ENCODE data around the gene DDX10.

DDX10 gene

GRCh38 chr11:108891909-108892511 lies 227.1 kb downstream of the DDX10 start:
- no peak overlapping the region for H3K23ac ChIP-seq (ENCODE audit: low read length)
- H3K27ac ChIP-seq (ENCODE audit: low read depth, low read length), result no peak overlapping the region
- peaks cover 3% of the 10 kb centered on the region for H3K4me1 ChIP-seq (ENCODE audit: control insufficient read depth, low read depth, low read length)
- no peaks in the 10 kb centered on the region for H3K79me1 ChIP-seq (ENCODE audit: low read length)
- H4K8ac ChIP-seq (ENCODE audit: low read depth, low read length), result no peak overlapping the region
- H3K27me3 ChIP-seq (ENCODE audit: insufficient read depth, low read length, poor library complexity), result no peaks in the 10 kb centered on the region
- H3K4me3 ChIP-seq (ENCODE audit: low read length), result no peak overlapping the region
- no peak overlapping the region for H2BK15ac ChIP-seq (replicated peaks; ENCODE audit: low read depth)
- no peak overlapping the region for H3K4me2 ChIP-seq (ENCODE audit: low read length)
- no peaks in the 10 kb centered on the region for H3K36me3 ChIP-seq (ENCODE audit: control insufficient read depth, insufficient read depth, low read length)
- no peak overlapping the region for H2BK5ac ChIP-seq (ENCODE audit: low read length)
- no peak overlapping the region for H2BK120ac ChIP-seq (ENCODE audit: low read depth, low read length)
- no peak overlapping the region for H3K4ac ChIP-seq (ENCODE audit: low read depth, low read length)
- H4K5ac ChIP-seq (ENCODE audit: low read length), result no peak overlapping the region
- H3K79me2 ChIP-seq (ENCODE audit: control insufficient read depth, insufficient read depth, low read length), result no peaks in the 10 kb centered on the region
- DNase-seq, result no peak
- peak overlapping the region; percentile 41 for H3K18ac ChIP-seq (ENCODE audit: low read length)
- H3K9ac ChIP-seq (ENCODE audit: low read length), result no peak overlapping the region
- H3K56ac ChIP-seq (ENCODE audit: low read length), result no peak overlapping the region
- WGBS (ENCODE audit: extremely low coverage, insufficient coverage, low lambda C conversion rate), result no CpG with 5 or more reads among the region's 7 CpGs
- no peak overlapping the region for H2AK5ac ChIP-seq (ENCODE audit: low read length)

- H3K79me2 ChIP-seq (ENCODE audit: control insufficient read depth, insufficient read depth, low read length), result no peaks in the 10 kb centered on the region
- no peak overlapping the region for H3K9ac ChIP-seq (ENCODE audit: low read length)
- H3K36me3 ChIP-seq (ENCODE audit: control insufficient read depth, insufficient read depth, low read length), result no peaks in the 10 kb centered on the region
- no peak overlapping the region for H2BK15ac ChIP-seq (replicated peaks; ENCODE audit: low read depth)
- H3K27me3 ChIP-seq (ENCODE audit: insufficient read depth, low read length, poor library complexity), result no peaks in the 10 kb centered on the region
- H2BK5ac ChIP-seq (ENCODE audit: low read length), result no peak overlapping the region
- no peak overlapping the region for H4K5ac ChIP-seq (ENCODE audit: low read length)
- no peak overlapping the region for H3K4ac ChIP-seq (ENCODE audit: low read depth, low read length)
- no peak overlapping the region for H3K4me2 ChIP-seq (ENCODE audit: low read length)
- peak; percentile 56 for DNase-seq
- no peak overlapping the region for H3K56ac ChIP-seq (ENCODE audit: low read length)
- no peak overlapping the region for H2AK5ac ChIP-seq (ENCODE audit: low read length)
- no CpG with 5 or more reads among the region's 8 CpGs for WGBS (ENCODE audit: extremely low coverage, insufficient coverage, low lambda C conversion rate)
- peaks cover 2% of the 10 kb centered on the region for H3K4me1 ChIP-seq (ENCODE audit: control insufficient read depth, low read depth, low read length)
- no peak overlapping the region for H3K4me3 ChIP-seq (ENCODE audit: low read length)
- H3K27ac ChIP-seq (ENCODE audit: low read depth, low read length), result no peak overlapping the region
- no peak overlapping the region for H2BK120ac ChIP-seq (ENCODE audit: low read depth, low read length)
- no peak overlapping the region for H3K23ac ChIP-seq (ENCODE audit: low read length)
- no peak overlapping the region for H4K8ac ChIP-seq (ENCODE audit: low read depth, low read length)
- H3K18ac ChIP-seq (ENCODE audit: low read length), result no peak overlapping the region
- H3K79me1 ChIP-seq (ENCODE audit: low read length), result no peaks in the 10 kb centered on the region
Measured at GRCh38 chr11:108895579-108896480, 231.0 kb downstream of the DDX10 start.

GRCh38 chr11:108897071-108897481 lies 232.2 kb downstream of the DDX10 start:
- H3K18ac ChIP-seq (ENCODE audit: low read length), result peak overlapping the region; percentile 1
- H3K4me2 ChIP-seq (ENCODE audit: low read length), result no peak overlapping the region
- H2BK5ac ChIP-seq (ENCODE audit: low read length), result no peak overlapping the region
- H3K4me1 ChIP-seq (ENCODE audit: control insufficient read depth, low read depth, low read length), result no peaks in the 10 kb centered on the region
- H3K4ac ChIP-seq (ENCODE audit: low read depth, low read length), result no peak overlapping the region
- H2AK5ac ChIP-seq (ENCODE audit: low read length), result no peak overlapping the region
- H4K8ac ChIP-seq (ENCODE audit: low read depth, low read length), result no peak overlapping the region
- no peaks in the 10 kb centered on the region for H3K27me3 ChIP-seq (ENCODE audit: insufficient read depth, low read length, poor library complexity)
- no peak overlapping the region for H4K5ac ChIP-seq (ENCODE audit: low read length)
- H3K9ac ChIP-seq (ENCODE audit: low read length), result no peak overlapping the region
- no CpG with 5 or more reads among the region's 1 CpG for WGBS (ENCODE audit: extremely low coverage, insufficient coverage, low lambda C conversion rate)
- H3K79me2 ChIP-seq (ENCODE audit: control insufficient read depth, insufficient read depth, low read length), result no peaks in the 10 kb centered on the region
- H3K4me3 ChIP-seq (ENCODE audit: low read length), result no peak overlapping the region
- no peaks in the 10 kb centered on the region for H3K79me1 ChIP-seq (ENCODE audit: low read length)
- H2BK15ac ChIP-seq (replicated peaks; ENCODE audit: low read depth), result no peak overlapping the region
- DNase-seq, result no peak
- H3K56ac ChIP-seq (ENCODE audit: low read length), result peak overlapping the region; percentile 22
- no peaks in the 10 kb centered on the region for H3K36me3 ChIP-seq (ENCODE audit: control insufficient read depth, insufficient read depth, low read length)
- no peak overlapping the region for H2BK120ac ChIP-seq (ENCODE audit: low read depth, low read length)
- H3K27ac ChIP-seq (ENCODE audit: low read depth, low read length), result no peak overlapping the region
- no peak overlapping the region for H3K23ac ChIP-seq (ENCODE audit: low read length)

GRCh38 chr11:108897916-108898315 lies 233.0 kb downstream of the DDX10 start:
- no peak overlapping the region for H4K5ac ChIP-seq (ENCODE audit: low read length)
- no peaks in the 10 kb centered on the region for H3K79me1 ChIP-seq (ENCODE audit: low read length)
- no peak overlapping the region for H3K23ac ChIP-seq (ENCODE audit: low read length)
- peak overlapping the region; percentile 39 for H3K18ac ChIP-seq (ENCODE audit: low read length)
- no peaks in the 10 kb centered on the region for H3K4me1 ChIP-seq (ENCODE audit: control insufficient read depth, low read depth, low read length)
- H2BK5ac ChIP-seq (ENCODE audit: low read length), result no peak overlapping the region
- WGBS (ENCODE audit: extremely low coverage, insufficient coverage, low lambda C conversion rate), result no CpG with 5 or more reads among the region's 5 CpGs
- no peaks in the 10 kb centered on the region for H3K79me2 ChIP-seq (ENCODE audit: control insufficient read depth, insufficient read depth, low read length)
- H2BK15ac ChIP-seq (replicated peaks; ENCODE audit: low read depth), result no peak overlapping the region
- H2AK5ac ChIP-seq (ENCODE audit: low read length), result no peak overlapping the region
- H3K4me2 ChIP-seq (ENCODE audit: low read length), result no peak overlapping the region
- no peak overlapping the region for H2BK120ac ChIP-seq (ENCODE audit: low read depth, low read length)
- H3K27me3 ChIP-seq (ENCODE audit: insufficient read depth, low read length, poor library complexity), result no peaks in the 10 kb centered on the region
- no peak overlapping the region for H3K9ac ChIP-seq (ENCODE audit: low read length)
- no peak overlapping the region for H3K27ac ChIP-seq (ENCODE audit: low read depth, low read length)
- DNase-seq, result no peak
- H3K4me3 ChIP-seq (ENCODE audit: low read length), result no peak overlapping the region
- H3K4ac ChIP-seq (ENCODE audit: low read depth, low read length), result no peak overlapping the region
- no peak overlapping the region for H3K56ac ChIP-seq (ENCODE audit: low read length)
- H4K8ac ChIP-seq (ENCODE audit: low read depth, low read length), result no peak overlapping the region
- H3K36me3 ChIP-seq (ENCODE audit: control insufficient read depth, insufficient read depth, low read length), result no peaks in the 10 kb centered on the region

- H4K5ac ChIP-seq (ENCODE audit: low read length), result no peak overlapping the region
- no peaks in the 10 kb centered on the region for H3K79me1 ChIP-seq (ENCODE audit: low read length)
- H3K4me1 ChIP-seq (ENCODE audit: control insufficient read depth, low read depth, low read length), result no peaks in the 10 kb centered on the region
- H3K9ac ChIP-seq (ENCODE audit: low read length), result no peak overlapping the region
- H2BK15ac ChIP-seq (replicated peaks; ENCODE audit: low read depth), result no peak overlapping the region
- H4K8ac ChIP-seq (ENCODE audit: low read depth, low read length), result no peak overlapping the region
- no peaks in the 10 kb centered on the region for H3K27me3 ChIP-seq (ENCODE audit: insufficient read depth, low read length, poor library complexity)
- H3K79me2 ChIP-seq (ENCODE audit: control insufficient read depth, insufficient read depth, low read length), result no peaks in the 10 kb centered on the region
- no peak overlapping the region for H2BK5ac ChIP-seq (ENCODE audit: low read length)
- H3K23ac ChIP-seq (ENCODE audit: low read length), result no peak overlapping the region
- H2AK5ac ChIP-seq (ENCODE audit: low read length), result no peak overlapping the region
- H3K4ac ChIP-seq (ENCODE audit: low read depth, low read length), result no peak overlapping the region
- H2BK120ac ChIP-seq (ENCODE audit: low read depth, low read length), result no peak overlapping the region
- no peak overlapping the region for H3K56ac ChIP-seq (ENCODE audit: low read length)
- no peak for DNase-seq
- H3K18ac ChIP-seq (ENCODE audit: low read length), result no peak overlapping the region
- H3K4me3 ChIP-seq (ENCODE audit: low read length), result no peak overlapping the region
- no peak overlapping the region for H3K4me2 ChIP-seq (ENCODE audit: low read length)
- no CpG with 5 or more reads among the region's 3 CpGs for WGBS (ENCODE audit: extremely low coverage, insufficient coverage, low lambda C conversion rate)
- no peaks in the 10 kb centered on the region for H3K36me3 ChIP-seq (ENCODE audit: control insufficient read depth, insufficient read depth, low read length)
- H3K27ac ChIP-seq (ENCODE audit: low read depth, low read length), result no peak overlapping the region
Measured at GRCh38 chr11:108901359-108901758, 236.5 kb downstream of the DDX10 start.

All from mesendoderm (in vitro differentiated cells).